Tibial artery (tissue), 4 donors: ENCODE measurements around the gene KLHL15.
"Not testable (repeated sequence)": the region's sequence is repeated elsewhere in the genome, so short reads cannot be mapped to it uniquely, and the experiment has no call there.

ENCODE experiments used
- DNase-seq, 2 donors: peaks; one replicate each; pipeline ENCODE4 v3.0.0-alpha.2; 2019
- H3K27ac ChIP-seq, 2 donors: fragments of 200-600 bp; sonication (generic) in 1 of 2; 1 replicate in 1 of 2; 2 replicates in 1 of 2; pipeline ENCODE4 v1.5.1; 2018 to 2019; ENCODE audit warnings: mild to moderate bottlenecking in 1 of 2
- H3K27me3 ChIP-seq, 2 donors: fragments of 200-600 bp; sonication (generic) in 1 of 2; one replicate each; pipeline versions ENCODE4 v1.5.1 to v1.6.0; 2016 to 2019
- H3K36me3 ChIP-seq, 3 donors: fragments of 200-600 bp; sonication (generic) in 2 of 3; one replicate each; pipeline ENCODE4 v1.5.1; 2016 to 2019; ENCODE audit warnings: mild to moderate bottlenecking in 2 of 3
- H3K4me1 ChIP-seq, 4 donors: fragments of 200-600 bp; sonication (generic) in 2 of 4; 1 replicate in 3 of 4; 2 replicates in 1 of 4; pipeline ENCODE4 v1.5.1; 2016 to 2019
- H3K4me3 ChIP-seq, 2 donors: fragments of 200-600 bp; sonication (generic) in 1 of 2; 1 replicate in 1 of 2; 2 replicates in 1 of 2; pipeline ENCODE4 v1.5.1; 2018 to 2019; ENCODE audit warnings: mild to moderate bottlenecking in 2 of 2
- H3K9me3 ChIP-seq, 3 donors: fragments of 200-600 bp; sonication (generic) in 1 of 3; one replicate each; pipeline ENCODE4 v1.5.1; 2016 to 2019
- intact Hi-C: fragments of 100-400 bp; cut with DNase I; formaldehyde crosslinking; loops from one replicate; pipeline ENCODE4 v1.15.0; 2023; ENCODE audit warnings: low total_unique reads
- TF ChIP-seq, protein P1 (sequence below), 2 experiments: fragments of 200-600 bp in 1 of 2; fragments of 450-650 bp in 1 of 2; IDR thresholded peaks; one replicate each; pipeline ENCODE4 v1.5.1; 2017 to 2019; ENCODE audit warnings: antibody characterized with exemption in 2 of 2, mild to moderate bottlenecking in 1 of 2, moderate library complexity in 1 of 2

Gene KLHL15

DNA sequence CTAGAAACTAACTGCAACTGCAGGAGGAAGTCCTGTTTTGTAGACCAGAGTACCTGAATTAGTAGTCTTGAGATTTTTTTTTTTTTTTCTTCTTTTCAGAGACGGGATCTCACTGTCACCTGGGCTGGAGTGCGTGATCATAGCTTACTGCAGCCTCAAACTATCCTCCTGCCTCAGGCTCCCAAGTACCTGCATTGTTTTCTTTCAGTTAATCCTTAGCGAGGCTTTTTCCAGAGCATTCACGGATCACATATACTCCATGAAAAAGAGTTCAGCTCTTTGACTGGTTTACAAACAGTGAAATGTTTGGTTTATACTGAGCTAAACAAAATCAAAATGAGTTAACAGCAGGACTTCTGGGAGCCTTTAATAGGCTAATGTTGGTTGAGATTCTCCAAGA, 45.8 kb downstream of the KLHL15 start:
- Histone ChIP-seq H3K27ac (no peak overlapping the region), H3K27me3 (no peaks in the 10 kb centered on the region), H3K4me1 (no peaks in the 10 kb centered on the region), H3K36me3 (peaks cover 0 to 3% (median 0%) of the 10 kb centered on the region in 3 donors), H3K9me3 (no peaks in the 10 kb centered on the region), H3K4me3 (no peak overlapping the region)
- TF ChIP-seq, protein P1, sequence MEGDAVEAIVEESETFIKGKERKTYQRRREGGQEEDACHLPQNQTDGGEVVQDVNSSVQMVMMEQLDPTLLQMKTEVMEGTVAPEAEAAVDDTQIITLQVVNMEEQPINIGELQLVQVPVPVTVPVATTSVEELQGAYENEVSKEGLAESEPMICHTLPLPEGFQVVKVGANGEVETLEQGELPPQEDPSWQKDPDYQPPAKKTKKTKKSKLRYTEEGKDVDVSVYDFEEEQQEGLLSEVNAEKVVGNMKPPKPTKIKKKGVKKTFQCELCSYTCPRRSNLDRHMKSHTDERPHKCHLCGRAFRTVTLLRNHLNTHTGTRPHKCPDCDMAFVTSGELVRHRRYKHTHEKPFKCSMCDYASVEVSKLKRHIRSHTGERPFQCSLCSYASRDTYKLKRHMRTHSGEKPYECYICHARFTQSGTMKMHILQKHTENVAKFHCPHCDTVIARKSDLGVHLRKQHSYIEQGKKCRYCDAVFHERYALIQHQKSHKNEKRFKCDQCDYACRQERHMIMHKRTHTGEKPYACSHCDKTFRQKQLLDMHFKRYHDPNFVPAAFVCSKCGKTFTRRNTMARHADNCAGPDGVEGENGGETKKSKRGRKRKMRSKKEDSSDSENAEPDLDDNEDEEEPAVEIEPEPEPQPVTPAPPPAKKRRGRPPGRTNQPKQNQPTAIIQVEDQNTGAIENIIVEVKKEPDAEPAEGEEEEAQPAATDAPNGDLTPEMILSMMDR (IDR thresholded peaks at IDR 0.05), result no peak
- intact Hi-C loops, result no loop called here
- no peak for DNase-seq

DNA sequence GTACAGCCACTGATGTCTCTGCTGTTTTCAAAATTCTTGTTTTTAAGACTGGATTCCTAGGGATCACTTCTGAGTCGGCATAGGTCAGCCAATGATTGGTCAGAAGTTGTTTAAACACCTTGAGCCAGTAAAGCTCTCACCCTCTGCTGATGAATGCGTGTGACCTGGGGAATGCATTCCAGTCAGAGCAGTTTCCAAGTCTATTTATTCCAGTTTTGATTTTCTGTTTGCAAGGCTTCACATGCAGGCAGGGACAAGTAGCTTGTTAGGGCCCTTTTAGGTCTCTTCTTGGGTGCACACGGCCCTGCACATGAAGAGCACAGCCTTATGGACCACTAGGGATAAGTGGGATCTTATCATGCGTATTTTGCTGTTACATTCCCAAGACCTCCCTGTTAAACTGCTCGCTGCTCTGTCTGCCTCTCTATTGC, 47.0 kb downstream of the KLHL15 start:
- intact Hi-C loops, result no loop called here
- Histone ChIP-seq H3K36me3 (peaks cover 0 to 3% (median 0%) of the 10 kb centered on the region in 3 donors), H3K4me3 (no peak overlapping the region), H3K4me1 (no peaks in the 10 kb centered on the region), H3K27ac (no peak overlapping the region), H3K27me3 (no peaks in the 10 kb centered on the region), H3K9me3 (no peaks in the 10 kb centered on the region)
- TF ChIP-seq, protein P1 (IDR thresholded peaks at IDR 0.05), result no peak
- DNase-seq, result no peak

DNA sequence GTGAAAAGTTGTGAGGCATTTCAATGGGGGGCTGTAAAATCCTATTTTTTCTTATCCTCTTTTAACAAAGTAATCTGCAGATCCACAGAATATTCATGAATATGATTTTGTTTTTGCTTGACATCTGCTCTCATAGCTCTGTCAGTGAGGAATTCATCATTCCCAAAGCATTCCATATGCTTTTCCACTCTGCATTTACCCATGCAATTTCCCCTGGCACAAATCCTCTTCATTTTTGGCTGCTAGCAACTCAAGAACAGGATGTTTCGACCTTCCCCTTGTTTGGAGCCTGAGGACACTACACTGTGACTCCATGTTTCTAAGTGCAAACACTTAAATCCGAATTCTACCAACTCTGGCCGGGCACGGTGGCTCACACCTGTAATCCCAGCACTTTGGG, 48.5 kb downstream of the KLHL15 start:
- H3K36me3 ChIP-seq, result peaks cover 0 to 3% (median 0%) of the 10 kb centered on the region in 3 donors
- intact Hi-C loops, result no loop called here
- no peaks in the 10 kb centered on the region for H3K27me3 ChIP-seq
- DNase-seq, result no peak
- no peaks in the 10 kb centered on the region for H3K4me1 ChIP-seq
- TF ChIP-seq, protein P1 (IDR thresholded peaks at IDR 0.05), result no peak
- no peaks in the 10 kb centered on the region for H3K9me3 ChIP-seq
- no peak overlapping the region for H3K4me3 ChIP-seq
- H3K27ac ChIP-seq, result no peak overlapping the region

DNA sequence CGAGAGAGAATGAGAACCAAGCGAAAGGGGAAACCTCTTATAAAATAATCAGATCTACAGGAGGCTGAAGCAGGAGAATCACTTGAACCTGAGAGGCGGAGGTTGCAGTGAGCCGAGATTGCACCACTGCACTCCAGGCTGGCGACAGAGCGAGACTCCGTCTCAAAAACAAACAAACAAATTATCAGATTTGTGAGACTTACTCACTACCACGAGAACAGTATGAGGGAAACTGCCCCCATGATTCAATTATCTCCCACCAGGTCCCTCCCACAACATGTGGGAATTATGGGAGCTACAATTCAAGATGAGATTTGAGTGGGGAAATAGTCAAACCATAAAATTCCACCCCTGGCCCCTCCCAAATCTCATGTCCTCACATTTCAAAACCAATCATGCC, 61.4 kb downstream of the KLHL15 start:
- H3K4me3 ChIP-seq, DNase-seq, H3K27ac ChIP-seq, intact Hi-C loops, H3K9me3 ChIP-seq, H3K36me3 ChIP-seq, H3K27me3 ChIP-seq, H3K4me1 ChIP-seq: not testable (repeated sequence)

DNA sequence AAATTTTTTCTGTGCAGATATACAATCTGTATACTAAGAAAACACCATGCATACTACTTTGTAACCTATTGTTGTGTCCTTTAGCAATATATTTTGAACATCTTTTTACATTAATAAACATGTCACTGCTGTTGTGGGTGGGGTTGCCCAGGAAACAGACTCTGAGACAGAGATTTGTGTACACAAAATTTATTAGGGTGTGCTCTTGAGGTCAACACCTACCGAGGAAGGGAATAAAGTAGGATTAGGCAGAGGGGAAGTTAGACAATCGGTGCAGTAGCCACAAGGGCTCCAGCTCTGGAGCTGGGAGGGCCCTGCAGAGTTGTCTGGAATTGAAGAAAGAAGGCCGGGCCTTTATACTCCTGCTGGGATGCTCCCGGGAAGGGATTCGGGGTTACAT, 62.8 kb downstream of the KLHL15 start:
- no peak overlapping the region for H3K4me3 ChIP-seq
- no peaks in the 10 kb centered on the region for H3K27me3 ChIP-seq
- TF ChIP-seq, protein P1 (IDR thresholded peaks at IDR 0.05), result no peak
- H3K27ac ChIP-seq, result no peak overlapping the region
- peaks cover 0 to 4% (median 0%) of the 10 kb centered on the region in 3 donors for H3K9me3 ChIP-seq
- intact Hi-C loops, result no loop called here
- no peaks in the 10 kb centered on the region for H3K4me1 ChIP-seq
- no peaks in the 10 kb centered on the region for H3K36me3 ChIP-seq
- DNase-seq, result no peak

DNA sequence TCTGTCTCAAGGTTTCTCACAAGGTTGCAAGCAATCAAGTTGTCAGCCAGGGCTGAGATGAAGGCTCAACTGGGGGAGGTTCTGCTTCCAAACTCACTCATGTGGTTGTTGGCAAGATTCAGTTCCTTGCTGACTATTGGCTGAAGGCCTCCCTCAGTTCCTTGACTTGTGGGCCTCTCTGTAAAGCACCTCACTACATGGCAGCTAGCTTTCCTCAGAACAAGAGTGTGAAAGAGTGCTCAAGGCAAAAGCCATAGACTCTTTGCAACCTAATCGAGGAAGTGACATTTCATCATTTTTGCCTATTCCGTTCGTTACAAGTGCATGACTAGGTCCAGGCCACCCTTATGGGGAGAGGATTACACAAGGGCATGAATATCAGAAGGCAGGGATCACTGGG, 67.2 kb downstream of the KLHL15 start:
- TF ChIP-seq, protein P1 (IDR thresholded peaks at IDR 0.05), result no peak
- DNase-seq, result no peak
- no peak overlapping the region for H3K4me3 ChIP-seq
- H3K9me3 ChIP-seq, result peaks cover 0 to 4% (median 0%) of the 10 kb centered on the region in 3 donors
- H3K27ac ChIP-seq, result no peak overlapping the region
- no peaks in the 10 kb centered on the region for H3K36me3 ChIP-seq
- no peaks in the 10 kb centered on the region for H3K27me3 ChIP-seq
- no peaks in the 10 kb centered on the region for H3K4me1 ChIP-seq
- intact Hi-C loops, result no loop called here
